GM12865 (cell line): ENCODE results near the gene ADSL.

Source experiments
- DNase-seq: peaks from one replicate; pipeline ENCODE4 v3.0.0; 2010; ENCODE audit warnings: low read depth
- H3K4me3 ChIP-seq: 2 replicates; pipeline ENCODE4 v1.5.1; 2011; ENCODE audit warnings: mild to moderate bottlenecking, low read depth, low read length, control low read depth
- TF ChIP-seq, protein P1 (sequence below): IDR thresholded peaks from 2 replicates; pipeline ENCODE4 v1.5.1; 2011; ENCODE audit warnings: low read length, control low read depth, low read depth, inconsistent platforms; ENCODE audit not compliant: insufficient read depth; ENCODE audit errors: missing control alignments

Gene ADSL

DNA sequence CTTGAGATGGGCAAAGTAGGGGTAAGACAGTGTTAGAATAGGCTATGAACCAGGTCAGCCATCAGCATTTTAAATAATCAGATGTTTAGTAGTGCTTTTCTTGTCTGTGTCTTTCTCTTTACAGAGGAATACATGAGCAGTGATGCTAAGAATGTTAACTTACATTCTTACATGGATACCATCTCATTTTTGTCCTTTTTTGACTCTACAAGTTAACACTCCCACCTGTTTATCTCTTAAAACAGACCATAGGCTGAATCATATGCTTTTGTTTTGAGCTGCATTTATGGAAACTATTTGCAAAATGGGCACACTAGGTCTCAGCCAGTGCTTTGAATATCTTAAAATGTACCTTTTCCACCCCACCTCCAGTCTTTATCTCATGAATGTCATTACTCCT lies 25.6 kb upstream of the ADSL start:
- no peak overlapping the region for H3K4me3 ChIP-seq
- DNase-seq, result no peak
- TF ChIP-seq, protein P1, sequence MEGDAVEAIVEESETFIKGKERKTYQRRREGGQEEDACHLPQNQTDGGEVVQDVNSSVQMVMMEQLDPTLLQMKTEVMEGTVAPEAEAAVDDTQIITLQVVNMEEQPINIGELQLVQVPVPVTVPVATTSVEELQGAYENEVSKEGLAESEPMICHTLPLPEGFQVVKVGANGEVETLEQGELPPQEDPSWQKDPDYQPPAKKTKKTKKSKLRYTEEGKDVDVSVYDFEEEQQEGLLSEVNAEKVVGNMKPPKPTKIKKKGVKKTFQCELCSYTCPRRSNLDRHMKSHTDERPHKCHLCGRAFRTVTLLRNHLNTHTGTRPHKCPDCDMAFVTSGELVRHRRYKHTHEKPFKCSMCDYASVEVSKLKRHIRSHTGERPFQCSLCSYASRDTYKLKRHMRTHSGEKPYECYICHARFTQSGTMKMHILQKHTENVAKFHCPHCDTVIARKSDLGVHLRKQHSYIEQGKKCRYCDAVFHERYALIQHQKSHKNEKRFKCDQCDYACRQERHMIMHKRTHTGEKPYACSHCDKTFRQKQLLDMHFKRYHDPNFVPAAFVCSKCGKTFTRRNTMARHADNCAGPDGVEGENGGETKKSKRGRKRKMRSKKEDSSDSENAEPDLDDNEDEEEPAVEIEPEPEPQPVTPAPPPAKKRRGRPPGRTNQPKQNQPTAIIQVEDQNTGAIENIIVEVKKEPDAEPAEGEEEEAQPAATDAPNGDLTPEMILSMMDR, result no peak

DNA sequence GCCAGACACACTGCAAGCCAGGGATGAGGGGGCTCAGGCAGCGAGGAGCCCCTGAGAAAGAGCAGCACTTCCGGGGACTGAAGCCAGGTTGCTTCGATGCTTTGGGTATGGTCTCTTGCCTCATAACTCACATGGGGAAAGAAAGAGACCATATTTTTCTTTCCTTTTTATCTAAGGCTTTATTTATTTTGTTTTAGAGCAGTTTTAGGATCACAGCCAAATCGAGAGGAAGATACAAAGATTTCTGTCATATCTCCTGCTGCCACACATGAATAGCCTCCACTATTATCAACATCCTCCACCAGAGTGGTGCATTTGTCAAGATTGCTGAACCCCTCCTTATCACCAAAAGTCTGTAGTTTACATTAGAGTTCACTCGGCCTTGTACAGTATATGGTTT lies 24.3 kb upstream of the ADSL start:
- no peak for DNase-seq
- TF ChIP-seq, protein P1, result no peak
- H3K4me3 ChIP-seq, result no peak overlapping the region

DNA sequence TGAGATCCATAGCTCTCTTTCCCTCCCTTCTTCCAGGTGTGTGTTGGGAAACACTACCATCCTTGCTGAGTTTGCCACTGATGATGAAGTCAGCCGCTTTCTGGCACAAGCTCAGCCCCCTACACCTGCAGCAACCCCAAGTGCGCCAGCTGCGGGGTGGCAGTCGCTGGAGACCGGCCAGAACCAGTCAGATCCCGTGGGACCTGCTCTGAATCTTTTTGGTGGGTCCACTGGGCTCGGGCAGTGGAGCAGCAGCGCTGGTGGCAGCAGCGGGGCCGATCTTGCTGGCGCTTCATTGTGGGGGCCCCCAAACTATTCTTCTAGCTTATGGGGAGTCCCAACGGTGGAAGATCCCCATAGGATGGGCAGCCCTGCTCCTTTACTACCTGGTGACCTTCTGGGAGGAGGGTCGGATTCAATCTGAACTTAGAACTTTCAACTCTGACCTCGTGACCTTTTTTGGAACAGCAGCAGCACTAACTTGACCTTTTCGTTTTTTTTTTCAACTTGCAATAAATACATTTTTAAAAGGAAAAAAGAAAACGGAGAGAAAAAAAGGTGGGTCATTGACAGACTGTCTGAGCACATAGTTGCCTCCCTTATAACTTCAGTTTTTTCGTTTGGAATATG lies 23.4 kb upstream of the ADSL start:
- no peak for DNase-seq
- no peak overlapping the region for H3K4me3 ChIP-seq
- TF ChIP-seq, protein P1, result no peak

DNA sequence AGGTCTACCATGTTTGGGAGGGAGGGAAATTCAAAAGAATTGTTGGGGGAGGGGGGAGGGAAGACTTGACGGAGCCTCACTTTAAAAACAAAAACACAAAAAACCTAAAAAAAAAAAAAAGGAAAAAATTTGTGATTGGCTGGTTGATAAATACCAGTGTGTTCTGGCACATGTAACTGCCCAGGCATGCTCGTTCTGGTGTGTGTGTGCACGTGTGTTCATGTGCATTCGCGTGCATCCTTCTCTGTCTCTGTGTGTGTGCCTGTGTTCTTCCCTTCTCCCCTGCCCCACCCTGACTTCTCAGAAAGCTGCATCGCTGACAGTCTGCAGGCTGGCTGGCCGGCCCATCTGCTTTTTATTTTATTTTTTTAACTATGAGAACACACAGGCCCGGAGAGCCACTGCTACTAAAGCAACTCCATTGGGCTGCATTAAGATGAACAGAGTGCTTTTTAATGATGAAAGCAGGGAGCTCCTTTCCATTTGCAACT lies 22.6 kb upstream of the ADSL start:
- no peak for DNase-seq
- no peak overlapping the region for H3K4me3 ChIP-seq
- TF ChIP-seq, protein P1, result no peak

DNA sequence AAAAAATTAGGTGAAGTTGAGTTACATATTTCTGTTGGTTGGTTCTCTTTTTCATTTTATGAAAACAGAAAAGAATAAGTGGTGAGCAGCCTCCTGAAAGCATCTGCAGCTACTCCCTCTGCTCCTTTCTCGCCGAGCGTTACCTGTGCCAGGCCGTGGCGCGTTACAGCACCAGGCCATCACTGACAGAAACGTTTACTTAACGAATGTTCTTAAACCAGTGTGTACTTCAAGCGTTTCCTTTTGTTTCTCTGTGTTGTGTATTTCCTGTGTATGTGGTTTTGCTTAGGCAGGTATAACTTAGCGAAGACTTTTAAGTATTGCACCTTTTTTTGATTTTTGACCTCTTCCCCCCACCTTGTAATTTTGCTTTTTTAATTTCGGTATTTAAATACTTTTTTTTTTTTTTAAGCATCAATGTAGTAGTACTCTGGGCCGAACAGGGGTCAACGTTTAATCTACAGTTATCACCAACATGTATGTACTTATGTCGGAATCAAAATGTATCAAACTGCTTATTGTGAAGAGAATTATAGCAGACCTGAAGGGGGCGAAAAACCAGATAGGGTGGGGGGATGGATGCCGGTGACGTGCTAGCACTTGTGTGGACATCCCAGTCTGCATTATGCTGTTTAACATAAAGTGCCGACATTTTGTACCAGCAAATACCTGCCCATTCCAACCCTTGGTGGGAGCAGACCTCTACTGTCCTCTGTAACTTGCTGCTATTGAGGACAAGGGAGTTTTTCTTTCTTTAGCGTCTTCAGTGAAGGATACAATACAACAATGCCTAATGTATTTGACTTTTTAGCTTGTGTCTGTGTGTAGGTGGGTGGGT lies 21.6 kb upstream of the ADSL start:
- no peak for DNase-seq
- H3K4me3 ChIP-seq, result no peak overlapping the region
- TF ChIP-seq, protein P1, result no peak

DNA sequence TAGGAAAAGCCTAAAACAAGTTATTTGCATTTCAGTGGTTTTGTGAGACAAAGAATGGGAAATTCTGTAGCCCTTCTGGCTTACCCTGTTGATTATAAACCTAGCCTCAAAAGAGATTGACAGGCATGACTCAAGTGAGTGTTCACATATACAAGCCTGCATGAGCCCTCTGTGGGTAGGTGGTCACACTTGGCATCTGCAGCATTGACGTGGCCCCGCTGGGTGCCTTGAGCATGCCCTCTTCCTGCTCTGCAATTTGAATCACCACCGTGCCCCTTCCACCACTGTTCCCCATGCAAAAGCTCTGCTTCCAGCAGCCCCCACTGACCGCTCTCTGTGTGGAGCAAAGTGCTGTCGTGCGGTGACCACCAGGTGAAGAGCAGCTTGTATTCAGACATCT lies 21.0 kb upstream of the ADSL start:
- no peak overlapping the region for H3K4me3 ChIP-seq
- TF ChIP-seq, protein P1, result no peak
- DNase-seq, result peak; percentile 13
